ENCODE results near the gene ASB7. TPM values are rescaled to one million over a fixed set of nuclear protein-coding genes. Genes with fewer than 3 reads are reported as not detected.

ASB7 gene
- total and polyA plus RNA-seq, 2 experiments from 2014 or later, result 4.1 to 13.9 TPM

DNA sequence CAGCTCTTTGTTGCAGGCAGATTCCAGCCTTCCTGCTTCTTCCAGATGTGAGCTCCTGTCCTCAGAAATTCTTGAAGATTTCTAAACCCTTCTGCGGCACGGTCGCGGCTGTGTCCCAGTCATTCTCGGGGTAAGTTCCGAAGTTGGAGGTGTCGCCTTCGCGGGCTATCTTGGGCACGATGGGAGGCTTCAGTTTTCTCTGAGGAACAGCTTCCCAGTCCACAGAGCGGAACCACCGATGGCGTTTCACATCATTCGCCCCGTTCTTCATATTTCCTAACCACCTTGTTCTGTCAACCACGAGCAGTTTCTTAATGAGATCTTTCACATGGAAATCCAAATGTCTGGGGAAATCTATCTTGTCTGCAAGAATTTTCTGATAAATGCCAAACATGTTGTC is 48.9 kb upstream of the ASB7 start (continued):
- TF ChIP-seq STAT1 (IDR thresholded peaks at IDR 0.05; ENCODE audit: unreplicated experiment) (no peak), ZNF331 (CRISPR knock-in tag; IDR thresholded peaks at IDR 0.05; ENCODE audit: low read depth) (no peak), NANOG (IDR thresholded peaks at IDR 0.05; ENCODE audit: borderline replicate concordance) (no peak), JUNB (IDR thresholded peaks at IDR 0.05; ENCODE audit: unreplicated experiment) (no peak)

DNA sequence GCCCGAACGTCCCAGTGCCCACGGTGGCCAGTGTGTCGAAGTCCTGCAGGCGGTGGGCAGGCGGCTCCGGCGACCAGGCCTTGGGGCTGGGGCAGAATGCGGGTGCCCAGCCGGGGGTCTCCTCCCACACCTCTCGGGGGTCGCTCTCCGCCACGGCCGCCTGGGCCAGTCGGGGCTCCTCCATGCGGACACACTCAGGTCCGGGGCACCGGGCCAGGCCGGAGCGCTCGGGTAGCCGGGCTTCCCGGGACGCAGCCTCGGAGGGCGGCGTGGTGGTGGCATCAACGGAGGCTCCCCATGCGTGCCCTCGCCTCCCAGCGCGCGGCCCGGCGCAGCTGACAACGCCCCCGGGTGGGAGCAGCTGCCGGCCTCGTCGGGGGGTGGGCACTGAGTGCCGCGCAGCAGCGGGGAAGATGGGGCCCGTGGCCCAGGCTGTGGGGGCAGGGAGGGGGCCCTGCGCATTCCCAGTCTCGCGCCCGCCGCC is 43.6 kb upstream of the ASB7 start:
- Histone ChIP-seq H3K36me3 (ENCODE audit: insufficient read depth) (no peaks in the 10 kb centered on the region), H3K27ac (ENCODE audit: low read depth) (no peak overlapping the region), H3K4me3 (no peak overlapping the region), H2AFZ (no peak overlapping the region), H3F3A (replicated peaks; ENCODE audit: low read depth) (no peaks in the 10 kb centered on the region), H3K79me2 (replicated peaks; ENCODE audit: insufficient read depth) (no peaks in the 10 kb centered on the region), H3K9me2 (ENCODE audit: insufficient read depth) (no peaks in the 10 kb centered on the region), H3K4me1 (ENCODE audit: insufficient read depth) (no peaks in the 10 kb centered on the region), H4K20me1 (replicated peaks; ENCODE audit: insufficient read depth) (no peaks in the 10 kb centered on the region), H3K27me3 (ENCODE audit: insufficient read depth) (no peaks in the 10 kb centered on the region), H3K4me2 (no peak overlapping the region)
- no peaks in the 10 kb centered on the region for H3K27me3 Mint-ChIP-seq (ENCODE audit: insufficient read depth, low read depth, poor library complexity)
- H3K4me3 Mint-ChIP-seq, result no peak overlapping the region
- ATAC-seq (no peak), DNase-seq (ENCODE audit: low spot score) (no peak)
- H3K4me1 Mint-ChIP-seq, result no peaks in the 10 kb centered on the region
- H3K27ac Mint-ChIP-seq, result no peak overlapping the region
- H3K9me3 Mint-ChIP-seq, result peaks cover 29% of the 10 kb centered on the region
- TF ChIP-seq JUNB (IDR thresholded peaks at IDR 0.05; ENCODE audit: unreplicated experiment) (no peak), EZH2phosphoT487 (IDR thresholded peaks at IDR 0.05; ENCODE audit: unreplicated experiment) (no peak), STAT1 (IDR thresholded peaks at IDR 0.05; ENCODE audit: unreplicated experiment) (no peak), CREB1 (CRISPR knock-in tag; IDR thresholded peaks at IDR 0.05; ENCODE audit: low read depth) (no peak)
- H3K36me3 Mint-ChIP-seq (ENCODE audit: low read depth), result peaks cover 19% of the 10 kb centered on the region; the same call in 2 of the 3 replicates

DNA sequence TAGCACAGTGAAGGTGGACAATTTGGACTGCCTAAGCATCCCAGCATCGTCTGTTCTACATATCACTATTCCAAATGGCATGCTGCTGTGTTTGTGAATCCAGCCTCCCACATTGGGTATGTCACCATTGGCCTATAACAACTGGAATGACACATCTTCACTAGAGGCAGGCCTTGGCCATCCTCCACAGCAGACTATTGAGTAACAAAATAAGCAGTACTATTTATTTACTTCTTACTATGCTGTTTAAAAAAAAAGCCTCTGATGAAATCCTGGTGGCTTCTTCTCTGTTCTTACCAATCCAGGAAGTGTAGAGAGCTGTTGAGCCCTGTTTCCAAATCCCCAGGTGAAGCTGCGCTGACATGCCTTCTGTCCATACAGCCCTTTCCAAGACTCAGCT is 43.1 kb upstream of the ASB7 start:
- Histone ChIP-seq H3K27me3 (ENCODE audit: insufficient read depth) (no peaks in the 10 kb centered on the region), H3K4me2 (no peak overlapping the region), H3K27ac (ENCODE audit: low read depth) (no peak overlapping the region), H3K4me1 (ENCODE audit: insufficient read depth) (no peaks in the 10 kb centered on the region), H3K9me2 (ENCODE audit: insufficient read depth) (no peaks in the 10 kb centered on the region), H3K4me3 (no peak overlapping the region), H2AFZ (no peak overlapping the region), H3K79me2 (replicated peaks; ENCODE audit: insufficient read depth) (no peaks in the 10 kb centered on the region), H3K36me3 (ENCODE audit: insufficient read depth) (no peaks in the 10 kb centered on the region), H3F3A (replicated peaks; ENCODE audit: low read depth) (no peaks in the 10 kb centered on the region), H4K20me1 (replicated peaks; ENCODE audit: insufficient read depth) (no peaks in the 10 kb centered on the region)
- Mint-ChIP-seq H3K4me1 (no peaks in the 10 kb centered on the region), H3K27ac (no peak overlapping the region), H3K4me3 (no peak overlapping the region), H3K9me3 (peaks cover 26% of the 10 kb centered on the region), H3K36me3 (ENCODE audit: low read depth) (peaks cover 15% of the 10 kb centered on the region; the same call in 2 of the 3 replicates), H3K27me3 (ENCODE audit: insufficient read depth, low read depth, poor library complexity) (no peaks in the 10 kb centered on the region)
- DNase-seq (ENCODE audit: low spot score) (no peak), ATAC-seq (no peak)
- TF ChIP-seq JUNB (IDR thresholded peaks at IDR 0.05; ENCODE audit: unreplicated experiment) (no peak), ZNF114 (CRISPR knock-in tag; IDR thresholded peaks at IDR 0.05) (no peak), STAT1 (IDR thresholded peaks at IDR 0.05; ENCODE audit: unreplicated experiment) (no peak), EZH2 (IDR thresholded peaks at IDR 0.05; ENCODE audit: low read depth, unreplicated experiment) (no peak), NANOG (IDR thresholded peaks at IDR 0.05; ENCODE audit: borderline replicate concordance) (no peak), CREB1 (CRISPR knock-in tag; IDR thresholded peaks at IDR 0.05; ENCODE audit: low read depth) (no peak), POLR2AphosphoS5 (IDR thresholded peaks at IDR 0.05; ENCODE audit: low read depth) (no peak)
- TF ChIP-seq, protein P1, sequence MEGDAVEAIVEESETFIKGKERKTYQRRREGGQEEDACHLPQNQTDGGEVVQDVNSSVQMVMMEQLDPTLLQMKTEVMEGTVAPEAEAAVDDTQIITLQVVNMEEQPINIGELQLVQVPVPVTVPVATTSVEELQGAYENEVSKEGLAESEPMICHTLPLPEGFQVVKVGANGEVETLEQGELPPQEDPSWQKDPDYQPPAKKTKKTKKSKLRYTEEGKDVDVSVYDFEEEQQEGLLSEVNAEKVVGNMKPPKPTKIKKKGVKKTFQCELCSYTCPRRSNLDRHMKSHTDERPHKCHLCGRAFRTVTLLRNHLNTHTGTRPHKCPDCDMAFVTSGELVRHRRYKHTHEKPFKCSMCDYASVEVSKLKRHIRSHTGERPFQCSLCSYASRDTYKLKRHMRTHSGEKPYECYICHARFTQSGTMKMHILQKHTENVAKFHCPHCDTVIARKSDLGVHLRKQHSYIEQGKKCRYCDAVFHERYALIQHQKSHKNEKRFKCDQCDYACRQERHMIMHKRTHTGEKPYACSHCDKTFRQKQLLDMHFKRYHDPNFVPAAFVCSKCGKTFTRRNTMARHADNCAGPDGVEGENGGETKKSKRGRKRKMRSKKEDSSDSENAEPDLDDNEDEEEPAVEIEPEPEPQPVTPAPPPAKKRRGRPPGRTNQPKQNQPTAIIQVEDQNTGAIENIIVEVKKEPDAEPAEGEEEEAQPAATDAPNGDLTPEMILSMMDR (conservative IDR thresholded peaks at IDR 0.05; ENCODE audit: low read depth in 2 of 2), result no peak
- TF ChIP-seq, protein P2, sequence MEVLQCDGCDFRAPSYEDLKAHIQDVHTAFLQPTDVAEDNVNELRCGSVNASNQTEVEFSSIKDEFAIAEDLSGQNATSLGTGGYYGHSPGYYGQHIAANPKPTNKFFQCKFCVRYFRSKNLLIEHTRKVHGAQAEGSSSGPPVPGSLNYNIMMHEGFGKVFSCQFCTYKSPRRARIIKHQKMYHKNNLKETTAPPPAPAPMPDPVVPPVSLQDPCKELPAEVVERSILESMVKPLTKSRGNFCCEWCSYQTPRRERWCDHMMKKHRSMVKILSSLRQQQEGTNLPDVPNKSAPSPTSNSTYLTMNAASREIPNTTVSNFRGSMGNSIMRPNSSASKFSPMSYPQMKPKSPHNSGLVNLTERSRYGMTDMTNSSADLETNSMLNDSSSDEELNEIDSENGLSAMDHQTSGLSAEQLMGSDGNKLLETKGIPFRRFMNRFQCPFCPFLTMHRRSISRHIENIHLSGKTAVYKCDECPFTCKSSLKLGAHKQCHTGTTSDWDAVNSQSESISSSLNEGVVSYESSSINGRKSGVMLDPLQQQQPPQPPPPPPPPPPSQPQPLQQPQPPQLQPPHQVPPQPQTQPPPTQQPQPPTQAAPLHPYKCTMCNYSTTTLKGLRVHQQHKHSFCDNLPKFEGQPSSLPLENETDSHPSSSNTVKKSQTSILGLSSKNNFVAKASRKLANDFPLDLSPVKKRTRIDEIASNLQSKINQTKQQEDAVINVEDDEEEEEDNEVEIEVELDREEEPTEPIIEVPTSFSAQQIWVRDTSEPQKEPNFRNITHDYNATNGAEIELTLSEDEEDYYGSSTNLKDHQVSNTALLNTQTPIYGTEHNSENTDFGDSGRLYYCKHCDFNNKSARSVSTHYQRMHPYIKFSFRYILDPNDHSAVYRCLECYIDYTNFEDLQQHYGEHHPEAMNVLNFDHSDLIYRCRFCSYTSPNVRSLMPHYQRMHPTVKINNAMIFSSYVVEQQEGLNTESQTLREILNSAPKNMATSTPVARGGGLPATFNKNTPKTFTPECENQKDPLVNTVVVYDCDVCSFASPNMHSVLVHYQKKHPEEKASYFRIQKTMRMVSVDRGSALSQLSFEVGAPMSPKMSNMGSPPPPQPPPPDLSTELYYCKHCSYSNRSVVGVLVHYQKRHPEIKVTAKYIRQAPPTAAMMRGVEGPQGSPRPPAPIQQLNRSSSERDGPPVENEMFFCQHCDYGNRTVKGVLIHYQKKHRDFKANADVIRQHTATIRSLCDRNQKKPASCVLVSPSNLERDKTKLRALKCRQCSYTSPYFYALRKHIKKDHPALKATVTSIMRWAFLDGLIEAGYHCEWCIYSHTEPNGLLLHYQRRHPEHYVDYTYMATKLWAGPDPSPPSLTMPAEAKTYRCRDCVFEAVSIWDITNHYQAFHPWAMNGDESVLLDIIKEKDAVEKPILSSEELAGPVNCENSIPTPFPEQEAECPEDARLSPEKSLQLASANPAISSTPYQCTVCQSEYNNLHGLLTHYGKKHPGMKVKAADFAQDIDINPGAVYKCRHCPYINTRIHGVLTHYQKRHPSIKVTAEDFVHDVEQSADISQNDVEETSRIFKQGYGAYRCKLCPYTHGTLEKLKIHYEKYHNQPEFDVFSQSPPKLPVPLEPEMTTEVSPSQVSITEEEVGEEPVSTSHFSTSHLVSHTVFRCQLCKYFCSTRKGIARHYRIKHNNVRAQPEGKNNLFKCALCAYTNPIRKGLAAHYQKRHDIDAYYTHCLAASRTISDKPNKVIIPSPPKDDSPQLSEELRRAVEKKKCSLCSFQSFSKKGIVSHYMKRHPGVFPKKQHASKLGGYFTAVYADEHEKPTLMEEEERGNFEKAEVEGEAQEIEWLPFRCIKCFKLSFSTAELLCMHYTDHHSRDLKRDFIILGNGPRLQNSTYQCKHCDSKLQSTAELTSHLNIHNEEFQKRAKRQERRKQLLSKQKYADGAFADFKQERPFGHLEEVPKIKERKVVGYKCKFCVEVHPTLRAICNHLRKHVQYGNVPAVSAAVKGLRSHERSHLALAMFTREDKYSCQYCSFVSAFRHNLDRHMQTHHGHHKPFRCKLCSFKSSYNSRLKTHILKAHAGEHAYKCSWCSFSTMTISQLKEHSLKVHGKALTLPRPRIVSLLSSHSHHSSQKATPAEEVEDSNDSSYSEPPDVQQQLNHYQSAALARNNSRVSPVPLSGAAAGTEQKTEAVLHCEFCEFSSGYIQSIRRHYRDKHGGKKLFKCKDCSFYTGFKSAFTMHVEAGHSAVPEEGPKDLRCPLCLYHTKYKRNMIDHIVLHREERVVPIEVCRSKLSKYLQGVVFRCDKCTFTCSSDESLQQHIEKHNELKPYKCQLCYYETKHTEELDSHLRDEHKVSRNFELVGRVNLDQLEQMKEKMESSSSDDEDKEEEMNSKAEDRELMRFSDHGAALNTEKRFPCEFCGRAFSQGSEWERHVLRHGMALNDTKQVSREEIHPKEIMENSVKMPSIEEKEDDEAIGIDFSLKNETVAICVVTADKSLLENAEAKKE (CRISPR knock-in tag; IDR thresholded peaks at IDR 0.05), result no peak

All from GM23338 (cell line).